Measurements from ENCODE around the gene PGAM5. TPM values are rescaled to one million over a fixed set of nuclear protein-coding genes. Genes with fewer than 3 reads are reported as not detected.
"Not testable (repeated sequence)": the region's sequence is repeated elsewhere in the genome, so short reads cannot be mapped to it uniquely, and the experiment has no call there.

The PGAM5 gene
- polyA plus RNA-seq, 3 donors, result 7.0 to 10.3 (median 9.6) TPM

GRCh38 chr12:132690112-132690511 lies 20.5 kb upstream of the PGAM5 start:
- H3K4me3 ChIP-seq (replicated peaks in 1 of 3; ENCODE audit: low read depth in 2 of 3, low read length in 3 of 3), result no peak overlapping the region
- intact Hi-C loops (cut with micrococcal nuclease), result no loop called here
- H3K79me2 ChIP-seq (ENCODE audit: insufficient read depth, low read length), result peaks cover 17% of the 10 kb centered on the region
- DNase-seq, result no peak
- no peak overlapping the region for H3K4me3 Mint-ChIP-seq
- TF ChIP-seq, protein P1, sequence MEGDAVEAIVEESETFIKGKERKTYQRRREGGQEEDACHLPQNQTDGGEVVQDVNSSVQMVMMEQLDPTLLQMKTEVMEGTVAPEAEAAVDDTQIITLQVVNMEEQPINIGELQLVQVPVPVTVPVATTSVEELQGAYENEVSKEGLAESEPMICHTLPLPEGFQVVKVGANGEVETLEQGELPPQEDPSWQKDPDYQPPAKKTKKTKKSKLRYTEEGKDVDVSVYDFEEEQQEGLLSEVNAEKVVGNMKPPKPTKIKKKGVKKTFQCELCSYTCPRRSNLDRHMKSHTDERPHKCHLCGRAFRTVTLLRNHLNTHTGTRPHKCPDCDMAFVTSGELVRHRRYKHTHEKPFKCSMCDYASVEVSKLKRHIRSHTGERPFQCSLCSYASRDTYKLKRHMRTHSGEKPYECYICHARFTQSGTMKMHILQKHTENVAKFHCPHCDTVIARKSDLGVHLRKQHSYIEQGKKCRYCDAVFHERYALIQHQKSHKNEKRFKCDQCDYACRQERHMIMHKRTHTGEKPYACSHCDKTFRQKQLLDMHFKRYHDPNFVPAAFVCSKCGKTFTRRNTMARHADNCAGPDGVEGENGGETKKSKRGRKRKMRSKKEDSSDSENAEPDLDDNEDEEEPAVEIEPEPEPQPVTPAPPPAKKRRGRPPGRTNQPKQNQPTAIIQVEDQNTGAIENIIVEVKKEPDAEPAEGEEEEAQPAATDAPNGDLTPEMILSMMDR (IDR thresholded peaks at IDR 0.05), result no peak
- no peaks in the 10 kb centered on the region for H3K9me3 ChIP-seq (replicated peaks in 1 of 2; ENCODE audit: control insufficient read depth in 1 of 2, insufficient read depth in 1 of 2, low read length in 2 of 2)
- H3K9me3 Mint-ChIP-seq, result peaks cover 0 to under 1% (median 0%) of the 10 kb centered on the region in 7 donors
- no peak overlapping the region for H3K27ac Mint-ChIP-seq
- peaks cover 14% of the 10 kb centered on the region for H3K4me1 Mint-ChIP-seq
- no peak overlapping the region for H3K27ac ChIP-seq (ENCODE audit: low read depth in 1 of 2, low read length in 2 of 2)
- no peak overlapping the region for H3K4me2 ChIP-seq (replicated peaks; ENCODE audit: extremely low read depth, low read length, poor library complexity, severe bottlenecking)
- H3K27me3 Mint-ChIP-seq (ENCODE audit: low read depth in 3 of 3), result peaks cover 3 to 12% (median 9%) of the 10 kb centered on the region in 3 donors
- H3K9ac ChIP-seq (ENCODE audit: insufficient read depth, low read length, poor library complexity, severe bottlenecking), result no peak overlapping the region
- H3K36me3 ChIP-seq (replicated peaks in 1 of 2; ENCODE audit: control insufficient read depth in 1 of 2, insufficient read depth in 2 of 2, low read length in 2 of 2), result no peaks in the 10 kb centered on the region
- H4K20me1 ChIP-seq (ENCODE audit: insufficient read depth, low read length), result no peaks in the 10 kb centered on the region
- peaks cover 6 to 23% of the 10 kb centered on the region in 2 donors for H3K4me1 ChIP-seq (ENCODE audit: control insufficient read depth in 1 of 2, insufficient read depth in 2 of 2, low read length in 2 of 2)
- H3K36me3 Mint-ChIP-seq, result no peaks in the 10 kb centered on the region
- H3K27me3 ChIP-seq (ENCODE audit: control insufficient read depth in 2 of 2, insufficient read depth in 2 of 2, low read length in 2 of 2), result peaks cover 0 to 2% of the 10 kb centered on the region in 2 donors
- WGBS (ENCODE audit: insufficient coverage), result 100% methylated on average over 2 of the region's 9 CpGs
- H2AFZ ChIP-seq (ENCODE audit: insufficient read depth, low read depth, low read length, poor library complexity, severe bottlenecking), result no peak overlapping the region

DNA sequence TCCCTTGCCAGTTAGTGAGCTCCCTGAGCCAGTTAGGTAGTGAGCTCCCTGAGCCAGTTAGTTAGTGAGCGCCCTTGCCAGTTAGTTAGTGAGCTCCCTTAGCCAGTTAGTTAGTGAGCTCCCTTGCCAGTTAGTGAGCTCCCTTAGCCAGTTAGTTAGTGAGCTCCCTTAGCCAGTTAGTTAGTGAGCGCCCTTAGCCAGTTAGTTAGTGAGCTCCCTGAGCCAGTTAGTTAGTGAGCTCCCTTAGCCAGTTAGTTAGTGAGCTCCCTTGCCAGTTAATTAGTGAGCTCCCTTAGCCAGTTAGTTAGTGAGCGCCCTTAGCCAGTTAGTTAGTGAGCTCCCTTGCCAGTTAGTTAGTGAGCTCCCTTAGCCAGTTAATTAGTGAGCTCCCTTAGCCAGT lies 18.6 kb upstream of the PGAM5 start:
- H3K27me3 Mint-ChIP-seq (ENCODE audit: low read depth in 3 of 3), result peaks cover 4 to 12% (median 9%) of the 10 kb centered on the region in 3 donors
- H3K9me3 Mint-ChIP-seq; intact Hi-C loops (cut with micrococcal nuclease); H3K9me3 ChIP-seq (replicated peaks in 1 of 2; ENCODE audit: control insufficient read depth in 1 of 2, insufficient read depth in 1 of 2, low read length in 2 of 2); H3K9ac ChIP-seq (ENCODE audit: insufficient read depth, low read length, poor library complexity, severe bottlenecking); DNase-seq; H3K27me3 ChIP-seq (ENCODE audit: control insufficient read depth in 2 of 2, insufficient read depth in 2 of 2, low read length in 2 of 2); H4K20me1 ChIP-seq (ENCODE audit: insufficient read depth, low read length); H3K4me1 Mint-ChIP-seq; H3K36me3 ChIP-seq (replicated peaks in 1 of 2; ENCODE audit: control insufficient read depth in 1 of 2, insufficient read depth in 2 of 2, low read length in 2 of 2); H3K4me3 ChIP-seq (replicated peaks in 1 of 3; ENCODE audit: low read depth in 2 of 3, low read length in 3 of 3); H3K4me3 Mint-ChIP-seq; H3K4me2 ChIP-seq (replicated peaks; ENCODE audit: extremely low read depth, low read length, poor library complexity, severe bottlenecking); H2AFZ ChIP-seq (ENCODE audit: insufficient read depth, low read depth, low read length, poor library complexity, severe bottlenecking); H3K4me1 ChIP-seq (ENCODE audit: control insufficient read depth in 1 of 2, insufficient read depth in 2 of 2, low read length in 2 of 2); H3K27ac ChIP-seq (ENCODE audit: low read depth in 1 of 2, low read length in 2 of 2); H3K79me2 ChIP-seq (ENCODE audit: insufficient read depth, low read length): not testable (repeated sequence)
- WGBS (ENCODE audit: insufficient coverage), result 100% methylated on average over 2 of the region's 3 CpGs
- H3K36me3 Mint-ChIP-seq, result peaks cover 4 to 16% of the 10 kb centered on the region in 2 donors
- peak overlapping the region in 1 of 7 donors; percentile 2 for H3K27ac Mint-ChIP-seq

DNA sequence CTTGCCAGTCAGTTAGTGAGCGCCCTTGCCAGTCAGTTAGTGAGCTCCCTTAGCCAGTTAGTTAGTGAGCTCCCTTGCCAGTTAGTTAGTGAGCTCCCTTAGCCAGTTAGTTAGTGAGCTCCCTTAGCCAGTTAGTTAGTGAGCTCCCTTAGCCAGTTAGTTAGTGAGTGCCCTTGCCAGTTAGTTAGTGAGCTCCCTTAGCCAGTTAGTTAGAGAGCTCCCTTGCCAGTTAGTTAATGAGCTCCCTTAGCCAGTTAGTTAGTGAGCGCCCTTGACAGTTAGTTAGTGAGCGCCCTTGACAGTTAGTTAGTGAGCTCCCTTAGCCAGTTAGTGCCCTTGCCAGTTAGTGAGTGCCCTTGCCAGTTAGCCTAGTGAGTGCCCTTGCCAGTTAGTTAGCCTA lies 15.8 kb upstream of the PGAM5 start:
- H3K27me3 Mint-ChIP-seq (ENCODE audit: low read depth in 3 of 3); H3K4me1 ChIP-seq (ENCODE audit: control insufficient read depth in 1 of 2, insufficient read depth in 2 of 2, low read length in 2 of 2); H3K9me3 ChIP-seq (replicated peaks in 1 of 2; ENCODE audit: control insufficient read depth in 1 of 2, insufficient read depth in 1 of 2, low read length in 2 of 2); H3K4me3 Mint-ChIP-seq; H2AFZ ChIP-seq (ENCODE audit: insufficient read depth, low read depth, low read length, poor library complexity, severe bottlenecking); H3K27me3 ChIP-seq (ENCODE audit: control insufficient read depth in 2 of 2, insufficient read depth in 2 of 2, low read length in 2 of 2); H4K20me1 ChIP-seq (ENCODE audit: insufficient read depth, low read length); intact Hi-C loops (cut with micrococcal nuclease); H3K4me1 Mint-ChIP-seq; H3K9me3 Mint-ChIP-seq; H3K4me2 ChIP-seq (replicated peaks; ENCODE audit: extremely low read depth, low read length, poor library complexity, severe bottlenecking); H3K79me2 ChIP-seq (ENCODE audit: insufficient read depth, low read length); H3K36me3 ChIP-seq (replicated peaks in 1 of 2; ENCODE audit: control insufficient read depth in 1 of 2, insufficient read depth in 2 of 2, low read length in 2 of 2); H3K27ac Mint-ChIP-seq; H3K4me3 ChIP-seq (replicated peaks in 1 of 3; ENCODE audit: low read depth in 2 of 3, low read length in 3 of 3); DNase-seq; H3K27ac ChIP-seq (ENCODE audit: low read depth in 1 of 2, low read length in 2 of 2); H3K9ac ChIP-seq (ENCODE audit: insufficient read depth, low read length, poor library complexity, severe bottlenecking): not testable (repeated sequence)
- H3K36me3 Mint-ChIP-seq, result peaks cover 4 to 26% of the 10 kb centered on the region in 2 donors
- WGBS (ENCODE audit: insufficient coverage), result 100% methylated on average over 2 of the region's 3 CpGs

Measured in CD14-positive monocyte (primary cell).